PC-3 (cell line): ENCODE data around the gene AAMP. TPM values are rescaled to one million over a fixed set of nuclear protein-coding genes. Genes with fewer than 3 reads are reported as not detected.
"Not testable (repeated sequence)": the region's sequence is repeated elsewhere in the genome, so short reads cannot be mapped to it uniquely, and the experiment has no call there.

Source experiments
- ATAC-seq: fragments of 200-7000 bp; cut with Tn5 transposase; 2 replicates; pipeline ENCODE4 v1.9.1; 2020; ENCODE audit warnings: mild to moderate bottlenecking, moderate library complexity
- BruUV-seq: library from RNA; stranded (reverse); fragments of 400-500 nt; replicated peaks from 2 replicates; lab custom pipeline; 2021; lab: Mats Ljungman, UMichigan
- CTCF ChIA-PET: fragments of 300-600 bp; sonication (Branson Sonifier 250); formaldehyde crosslinking; loops from one replicate; lab custom pipeline; 2022; ENCODE audit warnings: antibody characterized with exemption; lab: Charles Lee
- POLR2A ChIA-PET: fragments of 300-600 bp; sonication (Branson Sonifier 250); formaldehyde crosslinking; loops from one replicate; lab custom pipeline; 2022; ENCODE audit warnings: antibody characterized with exemption; ENCODE audit not compliant: unreplicated experiment; lab: Charles Lee
- DNase-seq: peaks from one replicate; pipeline ENCODE4 v3.0.0-alpha.2; 2015
- H2AFZ ChIP-seq: fragments of 300-600 bp; sonication (generic); 2 replicates; pipeline ENCODE4 v1.6.0; 2016; ENCODE audit warnings: antibody characterized with exemption, low read length
- H3F3A ChIP-seq: fragments of 300-600 bp; sonication (generic); one replicate; pipeline ENCODE4 v1.6.0; 2017; ENCODE audit warnings: antibody characterized with exemption, low read length, control low read depth, mild to moderate bottlenecking; ENCODE audit not compliant: unreplicated experiment
- H3K27ac ChIP-seq: fragments of 300-600 bp; sonication (generic); 2 replicates; pipeline ENCODE4 v1.5.1; 2016; ENCODE audit warnings: mild to moderate bottlenecking, low read length
- H3K27me3 ChIP-seq: fragments of 300-600 bp; sonication (generic); 2 replicates; pipeline ENCODE4 v1.6.1; 2016; ENCODE audit warnings: low read length, mixed read lengths
- H3K36me3 ChIP-seq: fragments of 300-600 bp; sonication (generic); 2 replicates; pipeline ENCODE4 v1.6.1; 2016; ENCODE audit warnings: low read depth, mixed run types, low read length, mixed read lengths
- H3K4me1 ChIP-seq: fragments of 300-600 bp; sonication (generic); 2 replicates; pipeline ENCODE4 v1.5.1; 2016; ENCODE audit warnings: low read length; ENCODE audit not compliant: insufficient read depth
- H3K4me2 ChIP-seq: fragments of 300-600 bp; sonication (generic); 2 replicates; pipeline ENCODE4 v1.6.0; 2016; ENCODE audit warnings: low read length
- H3K4me3 ChIP-seq: fragments of 300-600 bp; sonication (generic); 2 replicates; pipeline ENCODE4 v1.5.1; 2016; ENCODE audit warnings: mild to moderate bottlenecking, low read length, mixed read lengths
- H3K79me2 ChIP-seq: fragments of 300-600 bp; sonication (generic); 2 replicates; pipeline ENCODE4 v1.6.1; 2017; ENCODE audit warnings: low read length, mixed read lengths
- H3K9ac ChIP-seq: fragments of 300-600 bp; sonication (generic); 2 replicates; pipeline ENCODE4 v1.6.0; 2016; ENCODE audit warnings: mild to moderate bottlenecking, low read length
- H3K9me2 ChIP-seq: fragments of 300-600 bp; sonication (generic); replicated peaks from 2 replicates; pipeline ENCODE4 v1.6.1; 2016; ENCODE audit warnings: mixed run types, low read length, mixed read lengths
- H3K9me3 ChIP-seq: fragments of 300-600 bp; sonication (generic); 2 replicates; pipeline ENCODE4 v1.6.1; 2016; ENCODE audit warnings: low read length, mixed read lengths
- H4K20me1 ChIP-seq: fragments of 300-600 bp; sonication (generic); 2 replicates; pipeline ENCODE4 v1.6.1; 2016; ENCODE audit warnings: low read length, mixed read lengths
- EZH2 ChIP-seq: fragments of 300-600 bp; sonication (generic); IDR thresholded peaks from one replicate; pipeline ENCODE4 v1.6.1; 2017; ENCODE audit warnings: antibody characterized with exemption, mild to moderate bottlenecking, low read length; ENCODE audit not compliant: unreplicated experiment
- EZH2phosphoT487 ChIP-seq: fragments of 300-600 bp; sonication (generic); IDR thresholded peaks from 2 replicates; pipeline ENCODE4 v1.6.1; 2018; ENCODE audit warnings: mild to moderate bottlenecking, antibody characterized with exemption, low read length, borderline replicate concordance
- intact Hi-C: fragments of 100-400 bp; cut with micrococcal nuclease; formaldehyde crosslinking; loops from 2 replicates; pipeline ENCODE4 v1.9.0; 2023
- total RNA-seq: library from RNA; depleted of rRNA; stranded (reverse); fragments of >200 nt; gene quantifications from 2 replicates; pipeline ENCODE4 v1.2.3, GENCODE V29; 2014
- TF ChIP-seq, protein P1 (sequence below): fragments of 300-600 bp; sonication (generic); conservative IDR thresholded peaks from 2 replicates; pipeline ENCODE4 v1.5.1; 2017; ENCODE audit warnings: antibody characterized with exemption, low read depth, mild to moderate bottlenecking, low read length

AAMP gene
- total RNA-seq, 1 experiment from 2014 or later = 272 TPM

DNA sequence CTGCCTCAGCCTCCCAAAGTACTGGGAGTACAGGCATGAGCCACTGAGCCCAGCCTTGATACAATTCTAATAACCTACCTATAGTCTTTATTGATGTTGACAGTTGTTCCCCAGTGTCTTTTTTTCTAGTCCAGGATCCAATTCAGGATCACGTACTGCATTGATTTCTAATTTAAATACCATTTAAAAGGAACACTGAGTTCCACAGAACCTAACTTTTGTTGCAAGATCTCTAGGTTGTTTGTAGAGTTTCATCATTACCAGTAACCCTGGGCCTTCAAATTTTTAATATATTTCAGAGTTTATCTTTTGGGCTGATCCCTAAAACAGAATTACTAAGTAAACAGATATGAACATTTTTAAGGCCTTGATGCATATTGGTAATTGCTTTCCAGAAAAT is 43.4 kb upstream of the AAMP start:
- Histone ChIP-seq H4K20me1 (no peaks in the 10 kb centered on the region), H3K79me2 (no peaks in the 10 kb centered on the region), H3K36me3 (no peaks in the 10 kb centered on the region), H3K9ac (no peak overlapping the region), H3K4me1 (no peaks in the 10 kb centered on the region), H3K27ac (no peak overlapping the region), H3K9me3 (no peaks in the 10 kb centered on the region), H3K4me3 (no peak overlapping the region), H3K27me3 (no peaks in the 10 kb centered on the region), H3F3A (no peaks in the 10 kb centered on the region), H2AFZ (no peak overlapping the region), H3K4me2 (no peak overlapping the region), H3K9me2 (no peaks in the 10 kb centered on the region)
- DNase-seq (no peak), ATAC-seq (no peak)
- TF ChIP-seq, protein P1, sequence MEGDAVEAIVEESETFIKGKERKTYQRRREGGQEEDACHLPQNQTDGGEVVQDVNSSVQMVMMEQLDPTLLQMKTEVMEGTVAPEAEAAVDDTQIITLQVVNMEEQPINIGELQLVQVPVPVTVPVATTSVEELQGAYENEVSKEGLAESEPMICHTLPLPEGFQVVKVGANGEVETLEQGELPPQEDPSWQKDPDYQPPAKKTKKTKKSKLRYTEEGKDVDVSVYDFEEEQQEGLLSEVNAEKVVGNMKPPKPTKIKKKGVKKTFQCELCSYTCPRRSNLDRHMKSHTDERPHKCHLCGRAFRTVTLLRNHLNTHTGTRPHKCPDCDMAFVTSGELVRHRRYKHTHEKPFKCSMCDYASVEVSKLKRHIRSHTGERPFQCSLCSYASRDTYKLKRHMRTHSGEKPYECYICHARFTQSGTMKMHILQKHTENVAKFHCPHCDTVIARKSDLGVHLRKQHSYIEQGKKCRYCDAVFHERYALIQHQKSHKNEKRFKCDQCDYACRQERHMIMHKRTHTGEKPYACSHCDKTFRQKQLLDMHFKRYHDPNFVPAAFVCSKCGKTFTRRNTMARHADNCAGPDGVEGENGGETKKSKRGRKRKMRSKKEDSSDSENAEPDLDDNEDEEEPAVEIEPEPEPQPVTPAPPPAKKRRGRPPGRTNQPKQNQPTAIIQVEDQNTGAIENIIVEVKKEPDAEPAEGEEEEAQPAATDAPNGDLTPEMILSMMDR = no peak
- TF ChIP-seq EZH2 (no peak), EZH2phosphoT487 (no peak)
- BruUV-seq = no TSS peak
- ChIA-PET CTCF (no interaction called here), POLR2A (no interaction called here)
- intact Hi-C loops = no loop called here

DNA sequence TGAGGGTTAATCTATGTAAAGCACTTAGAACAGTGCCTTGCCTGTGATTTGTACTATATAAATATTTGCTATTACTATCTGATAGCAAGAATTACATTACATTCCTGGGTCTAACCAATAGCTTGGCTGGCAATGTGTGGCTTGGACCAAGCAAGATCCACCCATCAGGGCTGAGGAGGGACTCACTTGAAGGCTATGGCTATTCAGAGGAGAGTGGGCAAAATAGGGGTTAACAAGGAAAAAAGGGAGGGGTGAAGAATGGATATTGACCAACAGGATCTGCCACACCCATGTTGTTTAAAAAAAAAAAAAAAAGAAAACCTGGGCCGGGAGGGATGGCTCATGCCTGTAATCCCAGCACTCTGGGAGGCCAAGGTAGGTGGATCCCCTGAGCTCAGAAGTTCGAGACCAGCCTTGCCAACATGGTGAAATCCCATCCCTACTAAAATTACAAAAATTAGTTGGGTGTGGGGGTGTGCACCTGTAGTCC is 42.4 kb upstream of the AAMP start:
- TF ChIP-seq, protein P1 = no peak
- no peak for TF ChIP-seq EZH2
- no peak for TF ChIP-seq EZH2phosphoT487

DNA sequence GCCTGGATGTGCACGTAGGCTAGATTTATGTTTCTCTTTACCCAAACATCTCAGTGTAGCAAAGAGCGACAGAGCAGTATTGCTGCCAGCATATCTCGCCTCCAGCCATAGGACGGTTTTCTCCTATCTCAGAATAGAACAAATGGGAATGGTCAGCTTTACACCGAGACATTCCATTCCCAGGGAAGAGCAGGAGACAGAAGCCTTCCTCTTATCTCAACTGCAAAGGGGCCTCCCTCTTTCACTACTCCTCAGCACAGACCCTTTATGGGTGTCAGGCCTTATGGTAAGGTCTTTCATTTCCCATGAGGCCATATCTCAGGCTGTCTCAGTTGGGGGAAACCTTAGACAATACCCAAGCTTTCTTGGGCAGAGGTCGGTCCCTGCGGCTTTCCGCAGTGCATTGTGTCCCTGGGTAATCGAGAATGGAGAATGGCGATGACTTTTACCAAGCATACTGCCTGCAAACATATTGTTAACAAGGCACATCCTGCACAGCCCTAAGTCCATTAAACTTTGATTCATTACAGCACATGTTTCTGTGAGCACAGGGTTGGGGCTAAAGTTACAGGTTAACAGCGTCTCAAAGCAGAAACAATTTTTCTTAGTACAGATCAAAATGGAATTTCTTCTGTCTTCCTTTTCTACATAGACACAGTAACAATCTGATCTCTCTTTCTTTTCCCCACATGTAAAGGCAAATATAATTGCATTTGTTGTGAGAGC is 41.8 kb upstream of the AAMP start:
- POLR2A ChIA-PET, DNase-seq, H3K36me3 ChIP-seq, H3K4me1 ChIP-seq, H3F3A ChIP-seq, H3K4me2 ChIP-seq, H3K9ac ChIP-seq, intact Hi-C loops, H3K27me3 ChIP-seq, CTCF ChIA-PET, H3K9me3 ChIP-seq, ATAC-seq, H4K20me1 ChIP-seq, H3K9me2 ChIP-seq, H3K27ac ChIP-seq, BruUV-seq, H2AFZ ChIP-seq, H3K79me2 ChIP-seq, H3K4me3 ChIP-seq: not testable (repeated sequence)

More for the DNA sequence above, 42.4 kb upstream of the AAMP start:
- Histone ChIP-seq H2AFZ (no peak overlapping the region), H3K9me3 (no peaks in the 10 kb centered on the region), H3K4me2 (no peak overlapping the region), H4K20me1 (no peaks in the 10 kb centered on the region), H3F3A (no peaks in the 10 kb centered on the region), H3K36me3 (no peaks in the 10 kb centered on the region), H3K4me3 (no peak overlapping the region), H3K4me1 (no peaks in the 10 kb centered on the region), H3K9ac (no peak overlapping the region), H3K9me2 (no peaks in the 10 kb centered on the region), H3K27me3 (no peaks in the 10 kb centered on the region), H3K27ac (no peak overlapping the region), H3K79me2 (no peaks in the 10 kb centered on the region)
- BruUV-seq = no TSS peak
- CTCF ChIA-PET = no interaction called here
- DNase-seq (peak; percentile 33), ATAC-seq (peak; percentile 59)
- POLR2A ChIA-PET = no interaction called here
- intact Hi-C loops = no loop called here
